CD4-positive, alpha-beta T cell treated with Interleukin-2 at 100 ng/mL for 4 hours (primary cell): ENCODE measurements around the gene MTX2.

Source experiments
- DNase-seq: peaks from one replicate; pipeline ENCODE4 v3.0.0-alpha.2; 2020; ENCODE audit warnings: low spot score

The MTX2 gene

GRCh38 chr2:176378323-176378722 is 109.1 kb downstream of the MTX2 start:
- no peak for DNase-seq

- DNase-seq: no peak
These were observed 111.1 kb downstream of the MTX2 start for GRCh38 chr2:176380341-176380740.

DNA sequence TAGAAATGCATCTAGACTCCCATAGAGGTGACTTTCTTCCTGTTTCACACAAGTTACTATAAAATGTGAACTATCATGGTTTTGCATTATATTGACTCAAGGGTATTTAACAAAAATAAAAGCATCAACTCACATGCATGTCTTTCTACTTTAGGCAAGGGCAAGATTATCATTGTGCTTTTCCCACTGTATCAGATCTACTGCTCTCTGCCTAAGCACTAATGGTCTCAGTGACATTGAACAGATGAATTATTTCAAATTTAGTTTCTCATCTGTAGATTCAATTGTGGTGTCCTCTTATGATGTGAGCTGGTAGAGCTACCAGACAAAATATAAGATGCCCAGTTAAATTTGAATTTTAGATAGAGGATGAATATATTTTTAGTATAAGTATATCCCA is 113.9 kb downstream of the MTX2 start:
- no peak for DNase-seq

DNA sequence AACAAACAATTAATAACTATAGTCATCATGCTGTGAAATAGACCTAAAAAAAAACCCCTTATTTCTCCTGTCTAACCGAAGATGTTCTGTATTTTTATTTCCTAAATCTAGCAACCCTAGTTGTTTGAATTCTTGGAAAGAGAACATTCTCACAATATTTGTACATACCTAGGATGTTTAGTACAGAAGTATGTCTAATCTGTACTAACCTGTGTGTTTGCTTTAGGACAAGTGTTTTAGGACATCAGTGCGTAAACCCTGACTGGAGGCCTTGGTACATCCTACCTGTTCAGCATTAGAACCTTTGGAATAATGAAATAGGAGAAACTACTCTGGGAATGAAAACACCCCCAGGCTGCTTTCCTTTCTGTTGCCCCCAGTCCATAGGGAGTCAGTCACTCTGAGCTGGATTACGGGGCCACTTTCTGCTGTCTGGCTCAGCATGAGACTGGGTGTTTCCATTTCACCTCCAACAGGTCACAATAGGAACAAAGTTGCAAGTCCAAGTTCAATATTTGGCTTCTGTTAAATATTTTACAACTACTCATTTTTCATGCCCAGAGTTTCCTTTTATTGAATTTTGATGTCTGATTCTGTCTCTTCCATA is 114.7 kb downstream of the MTX2 start:
- DNase-seq: no peak

DNA sequence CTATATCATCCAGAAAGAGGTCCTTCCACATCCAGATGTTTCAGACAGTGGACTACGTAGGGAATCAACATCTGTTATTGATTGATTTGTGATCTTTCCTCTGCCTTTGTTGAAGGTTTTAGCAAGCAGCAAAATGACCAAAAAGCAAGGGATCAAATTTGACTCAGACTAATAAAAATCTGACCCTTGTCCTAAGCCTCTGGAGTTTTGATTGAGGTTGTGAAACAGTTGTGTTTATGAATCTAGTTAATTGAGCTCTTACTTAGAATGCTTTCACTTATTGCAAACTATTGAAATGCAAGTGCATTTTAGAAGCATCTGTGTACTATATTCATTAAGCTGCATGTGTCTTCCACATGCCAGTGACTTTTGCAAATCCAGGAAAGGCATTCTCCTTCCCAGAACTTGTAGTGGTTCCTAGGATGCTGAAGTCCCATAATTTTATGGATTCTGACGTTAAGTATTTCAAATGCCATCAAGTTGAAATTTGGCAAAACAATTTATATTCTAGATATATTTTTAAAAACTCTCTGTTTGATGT is 116.0 kb downstream of the MTX2 start:
- no peak for DNase-seq

GRCh38 chr2:176385838-176386237 is 116.6 kb downstream of the MTX2 start:
- no peak for DNase-seq
